NCI-H69 (cell line): Measurements from ENCODE around the gene RGS17.
"Not testable (repeated sequence)": the region's sequence is repeated elsewhere in the genome, so short reads cannot be mapped to it uniquely, and the experiment has no call there.

Experiments
- DNase-seq: peaks from one replicate; lab custom pipeline; 2025; lab: John Stamatoyannopoulos, UW

RGS17 gene

DNA sequence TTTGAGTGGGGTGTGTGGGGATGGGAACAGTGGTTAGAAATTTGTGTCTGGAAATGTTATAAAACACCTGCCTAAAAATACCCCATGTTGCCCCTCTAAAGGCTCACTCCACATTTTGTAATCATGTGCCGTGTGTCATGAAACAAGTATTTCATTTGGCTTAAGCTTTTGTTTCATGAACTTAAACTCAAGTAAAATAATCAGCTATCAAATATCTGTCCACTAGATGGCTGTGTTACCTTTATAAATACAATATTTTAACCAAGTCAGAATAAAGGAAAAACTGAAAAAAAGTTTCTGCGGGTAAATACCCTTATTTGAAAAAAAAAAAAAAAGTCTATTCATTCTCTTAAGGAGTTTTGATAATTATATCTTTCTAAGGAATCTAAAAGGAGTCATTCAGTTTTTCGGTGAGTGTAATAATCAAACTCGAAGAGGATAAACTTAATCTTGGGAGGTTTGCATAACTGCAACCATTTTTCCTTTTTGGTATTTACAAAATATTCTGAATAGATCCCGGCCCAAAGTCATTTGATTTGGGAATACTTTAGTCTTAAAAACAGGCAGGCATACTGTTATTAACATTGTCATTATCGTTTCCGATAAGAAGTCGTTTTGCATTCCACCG lies 98.7 kb downstream of the RGS17 start:
- peak; percentile 45 for DNase-seq

DNA sequence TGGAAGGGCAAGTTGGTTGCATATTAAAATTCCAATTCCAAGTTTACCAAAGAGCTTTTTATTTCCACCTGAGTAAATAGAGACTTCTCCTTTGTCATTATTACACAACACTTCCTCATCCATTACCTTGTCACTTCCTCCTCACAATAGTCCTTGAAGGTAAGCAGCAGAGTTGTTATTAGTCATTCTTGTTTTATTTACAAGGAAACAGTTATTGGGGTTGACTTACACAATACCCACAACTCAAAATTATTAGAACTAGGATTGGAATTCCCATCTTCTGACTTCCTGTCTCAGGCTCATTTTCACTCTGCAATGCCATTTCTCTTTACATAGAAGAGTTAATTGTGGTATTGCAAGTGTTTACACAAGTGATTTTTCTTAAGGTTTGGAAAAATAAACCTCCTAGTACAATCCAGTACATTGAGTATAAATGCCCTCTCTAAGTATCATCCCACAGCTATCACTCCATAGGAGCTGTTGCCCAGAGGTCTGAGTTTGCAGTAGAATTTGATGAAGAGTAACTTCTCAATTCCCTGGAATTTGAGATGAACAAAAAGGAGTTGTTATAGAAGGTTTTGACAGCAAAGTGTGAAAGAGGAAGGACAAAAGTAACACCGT lies 99.6 kb downstream of the RGS17 start:
- DNase-seq = peak; percentile 59

DNA sequence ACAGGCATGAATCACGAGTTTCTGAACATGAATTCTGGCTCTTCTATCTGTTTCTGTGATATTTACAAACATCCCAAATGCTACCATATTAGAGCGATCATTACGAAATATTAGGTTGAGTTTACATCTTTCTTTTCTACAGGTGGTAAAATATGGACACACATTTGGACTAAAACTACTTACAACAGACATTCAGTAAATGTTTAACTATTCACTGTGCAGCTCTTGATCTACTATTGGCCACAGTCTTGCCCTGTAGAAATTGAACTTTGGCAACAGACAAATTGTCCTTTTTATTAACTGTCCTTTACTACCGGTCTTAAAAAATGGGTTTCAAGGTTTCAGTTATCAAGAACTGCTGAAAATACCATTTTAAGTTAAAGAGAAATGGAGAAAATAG lies 102.1 kb downstream of the RGS17 start:
- no peak for DNase-seq

DNA sequence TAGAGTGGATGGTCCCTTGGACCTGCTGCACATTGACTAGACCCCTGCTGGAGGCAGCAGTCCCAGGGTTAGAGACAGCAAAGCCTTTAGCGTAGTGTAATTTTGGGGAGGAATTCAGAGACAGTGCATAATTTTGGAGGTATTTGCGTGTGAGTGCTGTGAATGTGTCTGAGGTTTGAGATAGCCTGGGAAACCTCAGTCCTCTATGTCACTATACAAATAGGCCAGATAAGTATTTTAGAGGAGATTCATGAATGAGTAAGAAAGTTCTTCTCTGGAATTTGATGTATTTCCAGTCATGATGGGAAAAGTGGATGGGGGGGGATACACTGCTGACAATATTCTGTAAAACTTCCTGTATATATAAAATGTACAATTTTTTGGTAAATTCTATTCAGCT lies 102.8 kb downstream of the RGS17 start:
- no peak for DNase-seq

DNA sequence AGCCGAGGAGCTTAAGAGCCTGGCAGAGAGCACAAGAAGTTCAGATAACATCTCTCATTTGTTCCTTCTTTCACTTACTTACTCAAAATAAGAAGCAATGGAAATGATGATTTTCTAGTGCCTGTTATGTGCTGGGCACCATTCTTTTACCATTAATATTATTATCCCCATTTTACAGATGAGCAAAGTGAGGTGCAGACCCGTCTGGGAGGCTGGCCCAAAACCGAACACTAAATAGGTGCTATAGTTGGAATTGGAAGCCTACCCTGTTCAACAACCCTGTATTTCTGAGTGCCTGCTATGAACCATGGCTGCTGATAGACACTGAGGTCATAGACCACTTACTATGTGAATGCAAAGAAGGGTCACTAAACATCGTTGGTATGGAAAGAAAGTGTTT lies 103.6 kb downstream of the RGS17 start:
- no peak for DNase-seq

DNA sequence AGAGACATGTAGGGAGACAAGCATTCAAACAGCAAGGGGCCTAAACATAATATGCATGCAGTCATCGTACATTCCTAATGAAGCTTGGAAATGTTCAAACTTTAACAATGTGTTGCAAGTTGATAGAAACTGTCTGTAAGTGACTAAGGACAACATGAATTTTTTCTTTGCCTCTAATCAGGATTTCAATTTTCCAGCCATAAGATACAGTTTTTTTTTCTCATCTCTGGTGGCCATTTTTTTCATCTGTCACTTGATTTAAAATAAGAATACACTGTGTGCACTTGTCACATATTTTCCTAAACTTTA lies 106.4 kb downstream of the RGS17 start:
- no peak for DNase-seq

DNA sequence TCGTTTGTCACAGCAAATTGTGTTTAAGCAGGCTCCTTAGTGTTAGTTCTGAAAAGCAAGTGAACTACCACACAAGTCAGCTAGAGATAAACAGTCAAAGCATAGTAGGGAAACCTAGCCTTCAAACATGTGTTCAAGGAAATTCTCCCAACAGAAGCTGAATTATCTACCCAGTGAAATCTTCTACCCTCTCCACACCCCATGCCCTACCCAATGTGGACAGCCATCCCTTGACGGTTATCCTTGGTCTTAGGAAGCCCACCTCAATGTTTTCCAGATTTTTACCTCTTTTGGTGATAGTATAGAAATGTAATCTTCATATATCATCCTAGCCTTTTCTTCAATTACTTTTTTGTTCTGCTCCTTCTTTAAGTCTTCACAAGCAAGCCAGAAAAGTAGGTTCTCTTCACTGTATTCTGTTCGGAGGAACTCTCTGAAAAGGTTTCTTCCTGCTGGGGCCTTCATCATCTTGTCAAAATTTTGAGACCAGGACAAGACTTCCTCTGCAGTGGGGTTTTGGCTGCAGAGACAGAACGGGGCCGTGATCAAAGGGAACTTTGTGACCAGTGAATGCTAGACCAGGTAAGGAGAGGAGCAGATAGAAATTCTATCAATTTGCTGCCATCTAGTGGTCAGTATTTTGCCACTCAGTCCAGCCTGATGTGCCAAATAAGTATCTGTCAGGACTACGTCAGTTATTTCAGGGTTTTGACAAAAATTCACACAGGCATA lies 106.9 kb downstream of the RGS17 start:
- DNase-seq = peak; percentile 74

DNA sequence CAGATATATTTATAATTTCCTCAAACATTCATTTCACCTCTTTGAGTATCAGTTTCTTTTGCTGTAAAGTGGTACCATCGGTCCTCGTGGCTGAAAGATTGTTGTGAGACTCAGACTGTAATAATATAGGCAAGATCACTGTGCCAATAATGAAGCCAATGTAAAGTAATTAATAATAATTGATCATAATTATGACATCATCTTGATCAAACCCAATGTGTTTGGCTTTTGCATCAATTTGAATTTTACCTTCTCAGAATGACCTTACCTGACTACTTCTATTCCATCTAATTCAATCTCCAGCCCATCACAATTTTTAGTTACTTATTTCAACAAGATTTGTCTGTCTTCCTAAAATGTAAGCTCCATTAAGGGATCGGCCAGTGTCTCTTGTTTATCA lies 112.7 kb downstream of the RGS17 start:
- no peak for DNase-seq

DNA sequence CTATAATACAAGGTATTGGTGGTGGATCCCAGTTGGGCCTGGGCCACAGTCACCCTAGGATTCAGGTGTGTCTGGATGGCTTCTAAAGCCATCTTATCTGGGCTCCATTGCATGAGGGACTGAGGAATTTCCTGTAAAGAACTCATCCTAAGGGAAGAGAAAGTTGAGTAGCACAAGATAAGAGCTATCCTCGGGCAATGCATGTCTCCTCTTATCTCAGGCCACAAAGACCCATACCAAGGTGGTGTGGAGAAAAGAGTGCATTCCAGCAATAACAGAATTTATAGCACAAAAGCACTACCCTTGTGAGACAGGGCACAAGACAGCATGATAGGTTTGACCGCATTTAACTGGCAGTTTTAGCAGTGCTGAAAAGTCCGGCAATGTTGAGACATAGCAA lies 114.2 kb downstream of the RGS17 start:
- no peak for DNase-seq

DNA sequence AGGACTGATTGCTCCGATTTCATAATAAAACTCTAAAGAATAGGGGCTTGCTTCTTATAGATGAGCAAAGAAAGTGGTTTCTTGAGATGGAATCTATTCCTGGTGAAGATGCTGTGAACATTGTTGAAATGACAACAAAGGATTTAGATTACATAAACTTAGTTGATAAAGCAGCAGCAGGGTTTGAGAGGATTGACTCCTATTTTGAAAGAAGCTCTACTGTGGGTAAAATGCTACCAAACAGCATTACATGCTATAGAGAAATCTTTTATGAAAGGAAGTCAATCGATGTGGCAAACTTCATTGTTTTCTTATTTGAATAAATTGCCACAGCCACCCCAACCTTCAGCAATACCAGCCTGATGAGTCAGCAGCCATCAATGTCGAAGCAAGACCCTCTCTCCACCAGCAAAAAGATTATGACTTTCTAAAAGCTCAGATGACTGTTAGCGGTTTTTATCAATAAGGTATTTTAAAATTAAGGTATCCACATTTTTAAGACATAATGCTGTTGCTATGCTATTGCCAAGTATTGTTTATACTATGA lies 115.9 kb downstream of the RGS17 start:
- DNase-seq = no peak

DNA sequence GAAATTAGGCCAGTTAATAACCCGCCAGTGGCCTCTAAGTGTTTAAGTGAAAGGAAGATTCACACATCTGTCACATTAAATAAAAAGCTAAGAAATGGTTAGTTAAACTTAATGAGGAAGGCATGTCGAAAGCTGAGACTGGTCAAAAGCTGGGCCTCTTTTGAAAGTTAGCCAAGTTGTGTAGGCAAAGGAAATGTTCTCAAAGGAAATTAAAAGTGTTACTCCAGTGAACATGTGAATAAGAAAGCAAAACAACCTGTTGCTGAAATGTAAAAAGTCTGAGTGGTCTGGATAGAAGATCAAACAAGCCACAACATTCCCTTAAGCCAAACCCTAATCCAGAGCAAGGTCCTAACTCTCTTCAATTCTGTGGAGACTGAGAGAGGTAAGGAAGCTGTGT lies 117.6 kb downstream of the RGS17 start:
- peak; percentile 15 for DNase-seq

DNA sequence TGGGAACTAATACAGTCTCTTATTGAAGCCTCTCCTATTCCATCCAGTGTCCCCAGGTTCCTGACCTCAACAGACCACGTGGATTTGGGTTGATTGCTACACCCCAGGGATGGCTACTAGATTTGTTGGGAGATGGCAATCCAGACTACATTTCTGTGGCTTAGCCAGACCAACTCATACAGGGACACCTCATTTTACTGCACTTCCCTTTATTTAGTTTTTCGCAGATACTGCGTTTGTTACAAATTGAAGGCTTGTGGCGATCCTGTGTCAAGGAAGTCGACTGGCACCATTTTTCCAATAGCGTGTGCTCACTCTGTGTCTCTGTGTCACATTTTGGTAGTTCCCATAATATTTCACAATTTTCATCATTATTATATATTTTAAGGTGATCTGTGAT lies 118.2 kb downstream of the RGS17 start:
- DNase-seq = no peak

DNA sequence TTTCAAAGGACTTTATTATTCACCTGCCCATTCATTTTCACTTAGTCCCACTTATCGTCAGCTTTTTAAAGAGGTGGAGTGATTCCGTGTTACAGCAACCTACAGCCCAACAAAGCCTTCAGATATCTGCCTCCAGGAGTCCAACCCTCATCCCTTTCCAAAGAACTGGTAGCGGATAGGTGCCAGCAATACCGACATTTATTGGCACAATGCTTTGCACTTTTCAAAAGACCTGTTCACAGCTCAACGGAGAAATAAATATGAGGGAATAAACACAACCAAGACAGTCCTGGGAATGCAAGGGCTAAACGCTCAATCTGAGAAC lies 127.8 kb downstream of the RGS17 start:
- peak; percentile 67 for DNase-seq

DNA sequence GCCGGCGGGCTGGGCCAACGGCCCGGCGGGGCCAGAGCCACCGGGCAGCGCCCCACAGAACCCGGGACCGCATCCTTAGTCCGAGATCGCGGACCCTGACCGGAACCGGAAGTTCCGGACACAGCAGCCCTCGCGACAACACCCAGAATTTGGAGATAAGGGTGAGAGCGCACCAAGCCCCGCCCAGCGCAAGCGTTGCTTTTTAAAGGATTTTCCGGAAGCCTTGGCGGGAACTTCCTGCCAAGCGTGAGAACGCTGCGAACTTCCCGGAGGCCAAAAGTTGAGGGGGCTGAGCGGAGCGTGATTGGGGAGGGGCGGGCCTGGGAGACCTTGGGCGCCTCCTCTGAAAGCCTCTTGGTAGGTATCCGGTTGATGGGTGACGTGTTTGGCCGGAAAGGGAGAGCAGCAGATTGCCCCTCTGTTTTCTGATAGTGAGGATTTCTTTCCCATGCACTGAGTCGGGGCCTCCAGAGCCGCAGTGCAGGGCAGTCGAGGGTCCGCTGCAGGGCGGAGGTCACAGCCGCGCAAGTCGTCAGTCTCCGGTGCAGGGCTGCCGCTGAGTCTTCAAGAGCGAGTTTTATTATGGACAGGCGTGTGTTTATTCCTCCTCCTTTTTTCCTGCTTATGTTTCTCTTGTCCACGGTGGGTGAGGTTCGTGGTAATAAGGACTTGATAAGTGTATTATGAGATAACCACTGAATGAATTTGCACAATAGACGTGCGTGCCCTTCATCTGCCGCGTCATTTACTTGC lies 128.3 kb downstream of the RGS17 start, which contains the start of gene MTRF1L:
MTRF1L (minus strand) TSS at position 97 of the 753 bp plus-strand sequence; CDS start at position 73, 24 bp downstream.
- peak; percentile 99 for DNase-seq

DNA sequence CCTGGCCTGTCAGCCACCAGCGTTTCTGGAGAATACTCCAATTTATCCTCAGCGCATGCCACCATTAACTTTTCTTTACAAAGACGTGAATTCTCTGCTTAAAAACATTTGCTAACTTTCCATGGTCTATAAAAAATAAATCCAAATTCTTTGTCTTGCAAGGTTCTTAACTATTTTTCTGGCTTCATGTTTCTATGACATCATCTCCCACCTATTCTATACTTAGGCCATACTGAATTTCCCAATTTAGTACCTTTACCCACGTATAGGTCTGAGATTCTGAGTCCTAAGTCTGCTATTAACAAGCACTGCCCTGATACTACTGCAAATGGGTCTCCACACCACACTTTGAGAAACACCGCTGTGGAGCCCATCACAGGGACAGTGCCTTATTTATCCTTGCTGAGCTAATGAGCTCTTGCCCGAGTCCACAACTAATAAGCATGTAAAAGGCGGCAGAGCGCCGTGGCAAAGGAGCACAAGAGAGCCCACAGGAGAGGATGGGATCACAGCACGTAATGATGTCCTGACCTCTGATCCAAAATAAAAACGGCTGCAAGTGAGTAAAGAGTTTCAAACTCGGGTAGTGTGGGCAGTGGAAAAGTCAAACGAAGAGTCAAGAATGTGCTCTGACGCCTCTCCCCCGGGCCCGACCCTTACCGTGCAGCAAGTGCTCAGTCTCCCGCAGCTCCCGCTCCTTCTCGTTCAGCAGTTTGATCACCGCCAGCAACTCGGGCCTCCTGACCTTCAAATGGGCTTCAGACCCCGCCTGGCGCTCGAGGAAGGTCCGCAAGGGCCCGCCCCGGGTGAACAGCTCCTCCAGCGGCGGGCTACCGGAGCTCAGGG lies 129.1 kb downstream of the RGS17 start:
- DNase-seq = peak; percentile 48

DNA sequence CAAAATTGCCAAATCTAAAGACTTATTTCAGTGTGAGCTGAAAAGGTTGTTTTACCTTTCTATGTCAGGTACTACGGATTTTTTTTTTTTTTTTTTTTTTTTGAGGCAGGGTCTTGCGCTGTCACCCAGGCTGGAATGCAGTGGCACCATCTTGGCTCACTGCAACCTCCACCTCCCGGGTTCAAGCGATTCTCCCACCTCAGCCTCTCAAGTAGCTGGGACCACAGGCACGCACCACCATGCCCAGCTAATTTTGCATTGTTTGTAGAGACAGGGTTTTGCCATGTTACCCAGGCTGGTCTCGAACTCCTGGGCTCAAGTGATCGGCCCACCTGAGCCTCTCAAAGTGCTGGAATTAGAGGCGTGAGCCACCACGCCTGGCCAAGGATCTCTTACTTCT lies 130.3 kb downstream of the RGS17 start:
- DNase-seq = not testable (repeated sequence)

DNA sequence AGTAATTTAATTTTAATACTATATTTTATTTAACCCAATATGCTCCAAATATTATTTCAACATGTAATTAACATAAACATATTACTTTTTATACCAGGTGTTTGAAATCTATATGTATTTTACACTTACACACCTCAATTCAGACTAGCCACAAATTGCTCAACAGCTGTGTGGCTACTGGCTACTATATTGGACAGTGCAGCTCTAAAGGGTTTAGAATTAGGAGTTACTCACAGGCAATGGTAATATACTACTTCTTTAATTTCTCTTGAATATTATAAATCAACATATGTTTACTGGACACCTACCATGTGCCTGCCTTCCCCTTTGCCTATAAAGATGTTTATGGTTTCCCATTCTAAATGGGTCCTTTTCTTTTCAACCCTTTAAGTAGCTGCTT lies 130.8 kb downstream of the RGS17 start:
- no peak for DNase-seq

DNA sequence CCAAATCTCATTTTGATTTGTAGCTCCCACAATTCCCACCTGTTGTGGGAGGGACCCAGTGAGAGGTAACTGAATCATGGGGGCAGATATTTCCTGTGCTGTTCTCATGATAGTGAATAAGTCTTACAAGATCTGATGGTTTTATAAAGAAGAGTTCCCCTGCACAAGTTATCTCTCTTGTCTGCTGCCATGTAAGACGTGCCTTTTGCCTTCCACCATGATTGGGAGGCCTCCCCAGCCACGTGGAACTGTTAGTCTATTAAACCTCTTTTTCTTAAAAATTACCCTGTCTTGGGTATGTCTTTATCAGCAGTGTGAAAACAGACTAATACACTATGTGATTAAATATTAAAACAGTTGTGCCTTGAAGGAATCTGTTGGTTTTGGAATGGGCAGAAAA lies 131.5 kb downstream of the RGS17 start:
- DNase-seq = not testable (repeated sequence)

DNA sequence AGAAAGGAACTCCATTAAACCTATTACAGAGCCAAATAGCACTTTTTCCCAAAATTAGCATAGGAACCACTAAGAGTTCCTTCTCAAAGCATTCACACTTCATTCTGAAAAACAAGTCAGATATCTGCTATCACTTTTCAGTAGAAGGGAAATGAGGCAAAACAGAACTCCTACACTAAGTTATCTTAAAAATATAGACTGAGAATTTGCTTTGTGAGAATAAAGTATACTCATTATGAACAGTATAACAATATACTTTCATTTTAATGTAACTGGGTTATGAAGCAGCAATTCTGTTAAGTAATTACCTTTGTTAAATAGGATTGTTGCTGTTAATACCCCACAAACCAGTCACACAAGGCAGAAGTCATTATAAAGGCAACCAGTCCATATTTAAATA lies 137.2 kb downstream of the RGS17 start:
- no peak for DNase-seq

DNA sequence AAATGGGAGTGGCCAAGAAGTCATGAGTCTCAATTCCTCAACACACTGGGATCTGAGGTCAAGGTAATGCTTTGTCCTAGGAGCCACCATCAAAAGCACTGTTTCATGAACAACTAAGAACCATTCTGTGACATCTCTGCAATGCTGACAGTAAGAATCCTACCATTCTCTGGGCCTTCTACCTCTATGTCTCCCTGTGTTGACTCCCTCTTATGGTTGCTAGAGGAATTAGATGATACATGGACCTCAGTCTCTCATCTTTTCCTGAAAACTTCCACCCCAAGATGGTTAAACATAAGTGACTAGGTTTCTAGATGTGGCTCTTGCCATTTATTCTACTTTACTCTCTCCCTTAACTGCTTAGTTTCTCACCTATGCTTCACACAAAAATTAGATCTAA lies 137.7 kb downstream of the RGS17 start:
- DNase-seq = no peak

DNA sequence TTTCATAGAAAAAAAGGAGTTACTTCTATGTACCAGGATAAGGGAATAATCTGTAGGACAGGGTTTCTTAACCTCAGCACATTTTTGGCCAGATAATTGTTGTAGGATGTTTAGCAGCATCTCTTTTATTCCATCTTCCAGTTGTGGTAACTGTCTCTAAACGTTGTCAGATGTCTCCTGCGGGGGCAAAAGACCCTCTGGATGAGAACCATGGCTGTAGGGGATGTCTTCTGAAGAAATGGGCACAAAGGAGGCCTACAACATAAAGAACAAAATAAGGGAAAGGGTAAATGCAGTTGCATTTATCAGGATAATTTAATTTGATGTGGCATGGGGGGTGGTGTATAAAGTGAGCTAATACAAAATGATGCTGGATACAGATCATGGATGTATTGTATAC lies 144.1 kb downstream of the RGS17 start:
- no peak for DNase-seq

DNA sequence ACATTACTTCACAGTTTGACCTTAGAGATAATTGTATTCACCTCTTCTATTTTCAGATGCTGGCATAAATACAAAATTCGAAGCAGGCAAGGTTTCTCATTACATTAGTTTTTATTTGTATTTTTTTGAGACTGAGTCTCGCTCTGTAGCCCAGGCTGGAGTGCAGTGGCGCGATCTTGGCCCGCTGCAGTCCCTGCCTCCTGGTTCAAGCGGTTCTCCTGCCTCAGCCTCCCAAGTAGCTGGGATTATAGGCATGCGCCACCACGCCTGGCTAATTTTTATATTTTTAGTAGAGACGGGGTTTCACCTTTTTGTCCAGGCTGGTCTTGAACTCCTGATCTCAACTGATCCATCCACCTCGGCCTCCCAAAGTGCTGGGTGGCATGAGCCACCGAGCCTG lies 145.8 kb downstream of the RGS17 start:
- not testable (repeated sequence) for DNase-seq
